GM23338 (cell line): ENCODE results near the gene ARSB. TPM values are rescaled to one million over a fixed set of nuclear protein-coding genes. Genes with fewer than 3 reads are reported as not detected.

Experiments
- ATAC-seq: fragments of 200-7000 bp; cut with Tn5 transposase; 3 replicates; pipeline ENCODE4 v1.9.1; 2020
- DNase-seq: peaks from one replicate; pipeline ENCODE4 v3.0.0-alpha.2; 2015; ENCODE audit warnings: low spot score
- H2AFZ ChIP-seq: fragments of 200-600 bp; sonication (generic); 2 replicates; pipeline ENCODE4 v1.8.0; 2016; ENCODE audit warnings: antibody characterized with exemption, mild to moderate bottlenecking, moderate library complexity
- H3F3A ChIP-seq: fragments of 200-600 bp; sonication (generic); replicated peaks from 2 replicates; pipeline ENCODE4 v1.8.0; 2017; ENCODE audit warnings: antibody characterized with exemption, mixed run types, low read depth
- H3K27ac ChIP-seq: fragments of 200-600 bp; sonication (generic); 2 replicates; pipeline ENCODE4 v1.6.1; 2016; ENCODE audit warnings: low read depth
- H3K27me3 ChIP-seq: fragments of 200-600 bp; sonication (generic); 2 replicates; pipeline ENCODE4 v1.8.0; 2016; ENCODE audit warnings: mild to moderate bottlenecking, mixed run types, moderate library complexity; ENCODE audit not compliant: insufficient read depth
- H3K36me3 ChIP-seq: fragments of 200-600 bp; sonication (generic); 2 replicates; pipeline ENCODE4 v1.8.0; 2016; ENCODE audit warnings: mild to moderate bottlenecking; ENCODE audit not compliant: insufficient read depth
- H3K4me1 ChIP-seq: fragments of 200-600 bp; sonication (generic); 2 replicates; pipeline ENCODE4 v1.8.0; 2016; ENCODE audit warnings: mild to moderate bottlenecking, moderate library complexity; ENCODE audit not compliant: insufficient read depth
- H3K4me2 ChIP-seq: fragments of 200-600 bp; sonication (generic); 2 replicates; pipeline ENCODE4 v1.7.1; 2017; ENCODE audit warnings: mixed run types
- H3K4me3 ChIP-seq: fragments of 200-600 bp; sonication (generic); 2 replicates; pipeline ENCODE4 v1.6.1; 2016; ENCODE audit warnings: mixed run types
- H3K79me2 ChIP-seq: fragments of 200-600 bp; sonication (generic); replicated peaks from 2 replicates; pipeline ENCODE4 v1.8.0; 2017; ENCODE audit warnings: mild to moderate bottlenecking; ENCODE audit not compliant: insufficient read depth
- H3K9me2 ChIP-seq: fragments of 200-600 bp; sonication (generic); 2 replicates; pipeline ENCODE4 v1.8.0; 2017; ENCODE audit not compliant: insufficient read depth
- H4K20me1 ChIP-seq: fragments of 200-600 bp; sonication (generic); replicated peaks from 2 replicates; pipeline ENCODE4 v1.8.0; 2017; ENCODE audit warnings: mild to moderate bottlenecking; ENCODE audit not compliant: insufficient read depth
- H3K27ac Mint-ChIP-seq: 2 replicates; pipeline ENCODE4 v1.8.0; 2020; ENCODE audit warnings: inconsistent platforms, mild to moderate bottlenecking, moderate library complexity, mixed read lengths
- H3K27me3 Mint-ChIP-seq: 3 replicates; pipeline ENCODE4 v1.8.0; 2022; ENCODE audit warnings: low read depth, mild to moderate bottlenecking, moderate library complexity, mixed read lengths, inconsistent platforms; ENCODE audit not compliant: insufficient read depth, poor library complexity
- H3K36me3 Mint-ChIP-seq: 3 replicates; pipeline ENCODE4 v1.8.0; 2021; ENCODE audit warnings: low read depth, mild to moderate bottlenecking, inconsistent platforms, moderate library complexity, mixed read lengths
- H3K4me1 Mint-ChIP-seq: 3 replicates; pipeline ENCODE4 v1.8.0; 2020; ENCODE audit warnings: mild to moderate bottlenecking, inconsistent platforms, mixed read lengths
- H3K4me3 Mint-ChIP-seq: 3 replicates; pipeline ENCODE4 v1.8.0; 2021; ENCODE audit warnings: moderate library complexity, mild to moderate bottlenecking, inconsistent platforms, mixed read lengths
- H3K9me3 Mint-ChIP-seq: 3 replicates; pipeline ENCODE4 v1.8.0; 2020; ENCODE audit warnings: moderate library complexity, mild to moderate bottlenecking, inconsistent platforms, mixed read lengths
- CREB1 ChIP-seq: fragments of 250-450 bp; sonication (Bioruptor Pico); IDR thresholded peaks from 2 replicates; pipeline ENCODE4 v1.5.0; 2020; ENCODE audit warnings: low read depth, mild to moderate bottlenecking, moderate library complexity
- CTCF ChIP-seq, 2 experiments: fragments of 200-600 bp in 1 of 2; sonication (generic) in 1 of 2; conservative IDR thresholded peaks; 2 replicates each; pipeline versions ENCODE4 v1.5.1 to v1.6.1; 2016 to 2017; ENCODE audit warnings: antibody characterized with exemption in 2 of 2, low read depth in 2 of 2, mild to moderate bottlenecking in 2 of 2, moderate library complexity in 1 of 2
- EZH2 ChIP-seq: fragments of 200-600 bp; sonication (generic); IDR thresholded peaks from one replicate; pipeline ENCODE4 v1.8.0; 2017; ENCODE audit warnings: antibody characterized with exemption, mild to moderate bottlenecking, low read depth; ENCODE audit not compliant: unreplicated experiment
- EZH2phosphoT487 ChIP-seq: fragments of 200-600 bp; sonication (generic); IDR thresholded peaks from one replicate; pipeline ENCODE4 v1.8.1; 2018; ENCODE audit warnings: antibody characterized with exemption; ENCODE audit not compliant: unreplicated experiment
- JUNB ChIP-seq: IDR thresholded peaks from one replicate; pipeline ENCODE4 v1.6.1; 2016; ENCODE audit warnings: antibody characterized with exemption; ENCODE audit not compliant: unreplicated experiment
- NANOG ChIP-seq: IDR thresholded peaks from 2 replicates; pipeline ENCODE4 v1.6.1; 2016; ENCODE audit warnings: antibody characterized with exemption, borderline replicate concordance
- POLR2AphosphoS5 ChIP-seq: IDR thresholded peaks from 2 replicates; pipeline ENCODE4 v1.6.1; 2016; ENCODE audit warnings: antibody characterized with exemption, low read depth
- STAT1 ChIP-seq: IDR thresholded peaks from one replicate; pipeline ENCODE4 v1.6.1; 2016; ENCODE audit warnings: antibody characterized with exemption; ENCODE audit not compliant: unreplicated experiment
- ZNF114 ChIP-seq: fragments of 250-450 bp; sonication (Bioruptor Pico); IDR thresholded peaks from 2 replicates; pipeline ENCODE4 v1.5.0; 2020; ENCODE audit warnings: mild to moderate bottlenecking, moderate library complexity
- ZNF331 ChIP-seq: fragments of 250-450 bp; sonication (Bioruptor Pico); IDR thresholded peaks from 2 replicates; pipeline ENCODE4 v1.5.0; 2020; ENCODE audit warnings: low read depth, mild to moderate bottlenecking, moderate library complexity
- ZNF462 ChIP-seq: fragments of 250-450 bp; sonication (Bioruptor Pico); IDR thresholded peaks from 2 replicates; pipeline ENCODE4 v1.5.0; 2020; ENCODE audit warnings: mild to moderate bottlenecking, moderate library complexity
- polyA plus RNA-seq: library from polyadenylated mRNA; unstranded; fragments of >200 nt; fragmentation: Nextera tagmentation; extraction: Ambion mirVana; gene quantifications from 2 replicates; pipeline ENCODE4 v1.2.1, GENCODE V29; 2016
- total RNA-seq: library from RNA; depleted of rRNA; stranded (reverse); fragments of >200 nt; shearing (Covaris generic); gene quantifications from 2 replicates; pipeline ENCODE4 v1.2.3, GENCODE V29; 2014
- TF ChIP-seq, protein P1 (sequence below): IDR thresholded peaks from 2 replicates; pipeline ENCODE4 v1.6.1; 2016; ENCODE audit warnings: antibody characterized with exemption
- TF ChIP-seq, protein P2 (sequence below): IDR thresholded peaks from one replicate; pipeline ENCODE4 v1.6.1; 2018; ENCODE audit warnings: antibody characterized with exemption; ENCODE audit not compliant: unreplicated experiment

ARSB gene
- total and polyA plus RNA-seq, 2 experiments from 2014 or later: 7.4 to 24.6 TPM

- Mint-ChIP-seq H3K4me1 (peaks cover 4% of the 10 kb centered on the region; the same call in 2 of the 3 replicates), H3K27ac (no peak overlapping the region), H3K36me3 (no peaks in the 10 kb centered on the region), H3K4me3 (no peak overlapping the region), H3K27me3 (no peaks in the 10 kb centered on the region), H3K9me3 (no peaks in the 10 kb centered on the region)
- TF ChIP-seq STAT1: no peak
- TF ChIP-seq JUNB: no peak
- TF ChIP-seq, protein P1, sequence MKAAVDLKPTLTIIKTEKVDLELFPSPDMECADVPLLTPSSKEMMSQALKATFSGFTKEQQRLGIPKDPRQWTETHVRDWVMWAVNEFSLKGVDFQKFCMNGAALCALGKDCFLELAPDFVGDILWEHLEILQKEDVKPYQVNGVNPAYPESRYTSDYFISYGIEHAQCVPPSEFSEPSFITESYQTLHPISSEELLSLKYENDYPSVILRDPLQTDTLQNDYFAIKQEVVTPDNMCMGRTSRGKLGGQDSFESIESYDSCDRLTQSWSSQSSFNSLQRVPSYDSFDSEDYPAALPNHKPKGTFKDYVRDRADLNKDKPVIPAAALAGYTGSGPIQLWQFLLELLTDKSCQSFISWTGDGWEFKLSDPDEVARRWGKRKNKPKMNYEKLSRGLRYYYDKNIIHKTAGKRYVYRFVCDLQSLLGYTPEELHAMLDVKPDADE: no peak
- TF ChIP-seq EZH2: no peak
- no peak for TF ChIP-seq CTCF (conservative IDR thresholded peaks at IDR 0.05; ENCODE audit: low read depth in 2 of 2)
- TF ChIP-seq, protein P2, sequence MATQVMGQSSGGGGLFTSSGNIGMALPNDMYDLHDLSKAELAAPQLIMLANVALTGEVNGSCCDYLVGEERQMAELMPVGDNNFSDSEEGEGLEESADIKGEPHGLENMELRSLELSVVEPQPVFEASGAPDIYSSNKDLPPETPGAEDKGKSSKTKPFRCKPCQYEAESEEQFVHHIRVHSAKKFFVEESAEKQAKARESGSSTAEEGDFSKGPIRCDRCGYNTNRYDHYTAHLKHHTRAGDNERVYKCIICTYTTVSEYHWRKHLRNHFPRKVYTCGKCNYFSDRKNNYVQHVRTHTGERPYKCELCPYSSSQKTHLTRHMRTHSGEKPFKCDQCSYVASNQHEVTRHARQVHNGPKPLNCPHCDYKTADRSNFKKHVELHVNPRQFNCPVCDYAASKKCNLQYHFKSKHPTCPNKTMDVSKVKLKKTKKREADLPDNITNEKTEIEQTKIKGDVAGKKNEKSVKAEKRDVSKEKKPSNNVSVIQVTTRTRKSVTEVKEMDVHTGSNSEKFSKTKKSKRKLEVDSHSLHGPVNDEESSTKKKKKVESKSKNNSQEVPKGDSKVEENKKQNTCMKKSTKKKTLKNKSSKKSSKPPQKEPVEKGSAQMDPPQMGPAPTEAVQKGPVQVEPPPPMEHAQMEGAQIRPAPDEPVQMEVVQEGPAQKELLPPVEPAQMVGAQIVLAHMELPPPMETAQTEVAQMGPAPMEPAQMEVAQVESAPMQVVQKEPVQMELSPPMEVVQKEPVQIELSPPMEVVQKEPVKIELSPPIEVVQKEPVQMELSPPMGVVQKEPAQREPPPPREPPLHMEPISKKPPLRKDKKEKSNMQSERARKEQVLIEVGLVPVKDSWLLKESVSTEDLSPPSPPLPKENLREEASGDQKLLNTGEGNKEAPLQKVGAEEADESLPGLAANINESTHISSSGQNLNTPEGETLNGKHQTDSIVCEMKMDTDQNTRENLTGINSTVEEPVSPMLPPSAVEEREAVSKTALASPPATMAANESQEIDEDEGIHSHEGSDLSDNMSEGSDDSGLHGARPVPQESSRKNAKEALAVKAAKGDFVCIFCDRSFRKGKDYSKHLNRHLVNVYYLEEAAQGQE: no peak
- TF ChIP-seq EZH2phosphoT487: no peak
- no peak for TF ChIP-seq ZNF331 (CRISPR knock-in tag)
- TF ChIP-seq NANOG: no peak
- no peak for TF ChIP-seq ZNF462
- no peak for TF ChIP-seq ZNF114 (CRISPR knock-in tag)
- no peak for TF ChIP-seq POLR2AphosphoS5
- no peak for TF ChIP-seq CREB1 (CRISPR knock-in tag)
- H3K9me2 ChIP-seq: no peaks in the 10 kb centered on the region; the same call in 1 of the 2 replicates
- H3K4me1 ChIP-seq: no peaks in the 10 kb centered on the region
- ATAC-seq: no peak
- no peak for DNase-seq
- H3K27ac ChIP-seq: no peak overlapping the region
- no peaks in the 10 kb centered on the region for H4K20me1 ChIP-seq
- H3K27me3 ChIP-seq: no peaks in the 10 kb centered on the region
- H3F3A ChIP-seq: no peaks in the 10 kb centered on the region
- H3K4me2 ChIP-seq: no peak overlapping the region
- H3K79me2 ChIP-seq: no peaks in the 10 kb centered on the region
- H2AFZ ChIP-seq: no peak overlapping the region
- H3K36me3 ChIP-seq: no peaks in the 10 kb centered on the region
- H3K4me3 ChIP-seq: no peak overlapping the region
Observed at GRCh38 chr5:78890667-78891379, 94.3 kb downstream of the ARSB start.
